Activated T-cell treated with anti-CD3 and anti-CD28 coated beads, Interleukin-2, amount 50 U/mL, for 24 hours (primary cell): ENCODE data around the gene SHCBP1L.
"Not testable (repeated sequence)": the region's sequence is repeated elsewhere in the genome, so short reads cannot be mapped to it uniquely, and the experiment has no call there.

Experiments
- DNase-seq: peaks from one replicate; pipeline ENCODE4 v3.0.0-alpha.2; 2020
- H3K27ac Mint-ChIP-seq: 2 replicates; pipeline ENCODE4 v1.8.0; 2020; ENCODE audit warnings: mild to moderate bottlenecking, mixed read lengths
- H3K27me3 Mint-ChIP-seq: 2 replicates; pipeline ENCODE4 v1.8.0; 2020; ENCODE audit warnings: mixed read lengths
- H3K36me3 Mint-ChIP-seq: 2 replicates; pipeline ENCODE4 v1.8.0; 2020; ENCODE audit warnings: low read depth, mixed read lengths
- H3K4me1 Mint-ChIP-seq: 2 replicates; pipeline ENCODE4 v1.8.0; 2020; ENCODE audit warnings: low read depth, mixed read lengths
- H3K4me3 Mint-ChIP-seq: 2 replicates; pipeline ENCODE4 v1.8.0; 2020; ENCODE audit warnings: mild to moderate bottlenecking, moderate library complexity, mixed read lengths
- H3K9me3 Mint-ChIP-seq: 2 replicates; pipeline ENCODE4 v1.8.0; 2020; ENCODE audit warnings: mixed read lengths

Gene SHCBP1L

DNA sequence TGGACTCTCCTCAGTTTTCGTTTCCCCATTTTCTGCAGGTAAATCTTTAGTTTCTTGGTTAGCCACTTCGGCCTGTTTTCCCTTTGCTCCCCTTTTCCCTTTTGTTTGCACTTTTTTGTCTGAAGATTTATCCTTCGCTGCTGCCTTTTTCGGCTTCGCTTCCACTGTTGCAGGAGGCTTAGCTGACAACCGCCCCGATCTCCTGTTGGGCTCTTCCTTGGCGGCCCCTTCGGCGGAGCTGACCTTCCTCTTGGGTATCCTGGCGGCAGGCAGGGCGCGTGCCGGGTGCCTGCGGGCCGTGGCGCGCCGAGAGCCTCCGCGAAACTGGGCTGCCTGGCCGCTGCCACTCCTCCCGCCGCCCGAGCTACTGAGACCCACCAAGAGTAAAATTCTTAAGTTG is 10.8 kb downstream of the SHCBP1L start:
- not testable (repeated sequence) for H3K27ac Mint-ChIP-seq, H3K4me1 Mint-ChIP-seq, H3K4me3 Mint-ChIP-seq

DNA sequence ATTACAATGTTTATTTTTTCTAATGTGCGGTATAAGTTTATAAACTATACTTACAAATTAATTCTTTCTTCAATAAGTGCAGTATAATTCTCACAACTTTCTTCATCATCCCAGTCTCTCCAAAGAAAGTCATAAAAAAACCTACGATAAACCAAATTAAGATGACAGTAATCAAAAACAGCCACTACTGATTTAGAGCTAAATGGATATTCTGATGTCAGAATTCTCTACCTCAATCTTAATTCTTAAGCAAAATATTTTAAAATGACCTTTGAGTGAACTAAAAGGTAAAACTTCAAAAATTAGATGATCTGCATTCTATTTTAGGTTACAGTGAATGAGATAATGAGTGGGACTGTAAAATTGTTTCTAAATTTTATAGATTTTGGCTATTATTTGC is 13.6 kb downstream of the SHCBP1L start:
- Mint-ChIP-seq H3K4me1 (peaks cover 2% of the 10 kb centered on the region), H3K27ac (no peak overlapping the region), H3K4me3 (no peak overlapping the region), H3K9me3 (peaks cover 8% of the 10 kb centered on the region), H3K36me3 (no peaks in the 10 kb centered on the region), H3K27me3 (peaks cover 37% of the 10 kb centered on the region)
- DNase-seq, result no peak

More for the DNA sequence above, 10.8 kb downstream of the SHCBP1L start:
- peaks cover 36% of the 10 kb centered on the region for H3K27me3 Mint-ChIP-seq
- not testable (repeated sequence) for H3K36me3 Mint-ChIP-seq, H3K9me3 Mint-ChIP-seq, DNase-seq

DNA sequence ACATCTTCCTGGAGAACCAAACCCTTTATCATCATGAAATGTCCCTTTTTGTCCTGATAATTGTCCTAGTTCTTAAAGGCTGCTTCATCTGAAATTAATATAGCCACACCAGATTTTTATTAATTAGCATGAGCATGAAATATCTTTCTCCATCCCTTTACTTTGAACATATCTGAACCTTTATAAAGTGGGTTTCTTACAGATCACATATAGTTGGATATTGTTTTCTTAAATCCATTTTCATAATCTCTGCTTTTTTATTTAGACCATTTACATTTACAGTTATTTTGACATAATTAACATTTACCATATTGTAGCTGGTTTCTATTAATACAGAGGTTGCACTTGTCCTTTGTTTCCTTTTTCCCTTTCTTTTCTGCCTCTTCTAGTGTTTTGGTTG is 17.2 kb downstream of the SHCBP1L start:
- no peak overlapping the region for H3K4me3 Mint-ChIP-seq
- no peak for DNase-seq
- H3K36me3 Mint-ChIP-seq, result no peaks in the 10 kb centered on the region
- H3K27me3 Mint-ChIP-seq, result peaks cover 30% of the 10 kb centered on the region
- H3K27ac Mint-ChIP-seq, result no peak overlapping the region
- no peaks in the 10 kb centered on the region for H3K4me1 Mint-ChIP-seq
- peaks cover 8% of the 10 kb centered on the region for H3K9me3 Mint-ChIP-seq

DNA sequence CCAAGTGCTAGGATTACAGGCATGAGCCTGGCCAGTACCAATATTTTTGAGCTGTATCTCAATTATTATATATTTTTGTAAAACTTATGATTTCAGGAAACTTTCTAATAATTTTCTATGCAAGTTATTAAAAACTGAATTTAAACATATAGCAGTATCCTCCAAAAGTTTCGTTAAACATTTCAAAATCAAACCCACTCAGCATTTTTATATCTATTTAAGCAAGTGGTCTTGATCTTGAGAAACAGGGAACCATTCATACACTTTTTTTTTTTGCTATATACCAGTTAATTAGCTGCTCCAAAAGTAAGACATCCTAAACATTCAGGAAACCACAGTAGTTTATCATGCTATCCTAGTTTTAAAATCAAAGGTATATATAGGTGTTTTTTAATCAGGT is 22.0 kb downstream of the SHCBP1L start:
- Mint-ChIP-seq H3K9me3 (peaks cover 6% of the 10 kb centered on the region), H3K27me3 (peaks cover 18% of the 10 kb centered on the region)

DNA sequence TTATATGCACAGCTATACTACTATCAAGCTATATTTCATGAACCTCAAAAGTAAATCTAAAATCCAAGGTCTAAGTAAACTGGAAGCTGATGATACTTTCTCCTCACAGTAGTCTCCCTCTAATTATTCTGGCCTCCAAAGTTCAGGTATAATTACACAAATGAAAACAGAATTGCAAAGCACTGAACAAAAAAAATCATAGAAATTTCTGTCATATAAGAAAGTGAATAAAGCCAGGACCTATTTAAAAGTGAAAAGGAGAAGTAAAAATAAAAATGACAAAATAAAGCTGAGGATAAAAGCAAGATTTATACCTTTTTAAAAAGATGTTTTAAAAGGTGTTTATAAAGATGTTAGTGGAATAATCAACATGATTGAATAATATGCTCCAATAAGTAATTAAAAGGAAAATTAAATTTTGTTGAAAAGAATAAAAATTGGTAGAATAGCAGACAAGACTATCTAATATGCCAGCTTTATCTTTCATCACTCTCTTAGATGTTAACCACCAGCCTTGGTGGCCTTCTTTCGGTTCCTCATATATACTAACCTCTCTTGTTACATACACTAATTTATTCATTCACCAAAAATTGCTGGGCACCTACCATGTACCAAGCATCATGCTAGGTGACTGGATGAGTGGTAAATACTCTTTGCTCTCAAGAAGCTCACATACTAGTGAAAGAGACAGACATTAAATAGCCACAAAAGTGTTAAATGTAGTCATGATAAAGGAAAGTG is 25.1 kb downstream of the SHCBP1L start:
- Mint-ChIP-seq H3K27me3 (peaks cover 21% of the 10 kb centered on the region), H3K9me3 (no peaks in the 10 kb centered on the region), H3K36me3 (no peaks in the 10 kb centered on the region), H3K4me1 (no peaks in the 10 kb centered on the region), H3K27ac (no peak overlapping the region), H3K4me3 (no peak overlapping the region)
- DNase-seq, result no peak

More for the DNA sequence above, 22.0 kb downstream of the SHCBP1L start:
- DNase-seq, result no peak
- Mint-ChIP-seq H3K4me1 (no peaks in the 10 kb centered on the region), H3K27ac (no peak overlapping the region), H3K4me3 (no peak overlapping the region), H3K36me3 (no peaks in the 10 kb centered on the region)

DNA sequence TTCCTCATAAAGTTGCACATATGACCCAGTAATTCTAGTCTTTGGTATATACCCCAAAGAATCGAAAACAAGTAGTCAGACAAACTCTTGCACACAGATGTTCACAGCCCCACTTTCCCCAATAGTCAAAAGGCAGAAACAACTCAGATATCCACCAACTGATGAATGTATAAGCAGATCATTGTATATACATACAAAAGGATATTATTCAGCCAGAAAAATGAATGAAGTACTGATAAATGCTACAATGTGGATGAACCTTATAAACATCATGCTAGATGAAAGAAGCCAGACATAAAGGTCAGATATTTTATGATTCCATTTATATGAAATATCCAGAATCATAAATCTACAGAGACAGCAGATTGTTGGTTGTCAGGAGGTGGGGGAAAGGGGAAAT is 27.3 kb downstream of the SHCBP1L start:
- Mint-ChIP-seq H3K36me3 (no peaks in the 10 kb centered on the region), H3K4me3 (no peak overlapping the region), H3K4me1 (no peaks in the 10 kb centered on the region), H3K27ac (no peak overlapping the region), H3K27me3 (peaks cover 39% of the 10 kb centered on the region), H3K9me3 (no peaks in the 10 kb centered on the region)
- no peak for DNase-seq

DNA sequence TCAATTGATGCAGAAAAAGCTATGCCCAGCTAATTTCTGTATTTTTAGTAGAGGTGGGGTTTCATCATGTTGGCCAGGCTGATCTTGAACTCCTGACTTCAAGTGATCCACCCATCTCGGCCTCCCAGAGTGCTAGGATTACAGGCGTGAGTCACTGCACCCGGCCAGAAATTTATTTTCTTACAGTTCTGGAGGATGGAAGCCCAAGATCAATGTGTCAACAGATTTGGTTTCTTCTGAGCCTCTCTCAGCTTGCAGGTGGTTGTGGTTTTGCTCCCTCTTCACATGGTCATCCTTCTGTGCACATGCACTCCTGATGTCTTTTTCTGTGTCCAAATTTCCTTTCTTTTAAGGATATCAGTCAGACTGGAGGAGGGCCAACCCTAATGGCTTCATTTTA is 35.6 kb downstream of the SHCBP1L start:
- Mint-ChIP-seq H3K36me3 (no peaks in the 10 kb centered on the region), H3K27ac (no peak overlapping the region), H3K4me3 (no peak overlapping the region), H3K4me1 (no peaks in the 10 kb centered on the region), H3K27me3 (peaks cover 63% of the 10 kb centered on the region), H3K9me3 (peaks cover 4% of the 10 kb centered on the region)
- DNase-seq, result no peak

DNA sequence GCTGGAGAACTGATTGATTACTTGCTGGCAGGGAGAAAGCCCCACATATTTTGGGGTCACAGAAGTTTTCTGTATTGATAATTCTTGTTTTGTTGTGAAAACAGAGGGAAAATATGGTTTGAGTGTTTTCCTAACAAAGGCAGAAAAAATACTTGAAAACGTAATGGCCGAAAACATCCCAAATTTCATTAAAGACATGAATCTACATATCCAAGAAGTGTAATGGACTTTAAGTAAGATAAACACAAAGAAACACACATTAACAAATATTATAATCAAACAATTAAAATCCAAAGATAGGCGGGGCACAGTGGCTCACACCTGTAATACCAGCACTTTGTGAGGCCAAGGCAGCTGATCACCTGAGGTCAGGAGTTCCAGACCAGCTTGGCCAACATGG is 39.6 kb downstream of the SHCBP1L start:
- no peaks in the 10 kb centered on the region for H3K36me3 Mint-ChIP-seq
- H3K4me3 Mint-ChIP-seq, result no peak overlapping the region
- peaks cover 38% of the 10 kb centered on the region for H3K27me3 Mint-ChIP-seq
- DNase-seq, result no peak
- no peak overlapping the region for H3K27ac Mint-ChIP-seq
- peaks cover 12% of the 10 kb centered on the region for H3K9me3 Mint-ChIP-seq
- peaks cover 2% of the 10 kb centered on the region for H3K4me1 Mint-ChIP-seq

DNA sequence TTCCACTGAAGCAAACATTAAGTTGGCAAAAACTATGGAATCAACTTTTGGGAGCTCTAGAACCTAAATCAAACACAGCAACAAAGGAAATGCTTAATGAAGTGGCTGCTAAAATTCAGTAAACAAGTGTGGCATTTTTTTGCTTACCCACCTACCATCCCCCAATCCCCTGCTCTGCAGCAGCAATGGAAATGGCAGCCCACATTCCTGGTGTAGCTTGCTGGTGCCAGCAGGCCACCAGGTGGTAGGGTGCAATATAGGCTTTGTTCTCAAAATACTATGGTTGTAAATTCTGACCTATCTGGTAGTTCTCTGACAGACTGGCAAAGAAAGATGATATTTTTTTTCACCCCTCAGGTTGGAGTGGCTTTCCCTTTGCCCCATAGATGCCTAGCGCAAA is 42.8 kb downstream of the SHCBP1L start:
- no peak for DNase-seq
- no peaks in the 10 kb centered on the region for H3K36me3 Mint-ChIP-seq
- H3K4me3 Mint-ChIP-seq, result no peak overlapping the region
- H3K27me3 Mint-ChIP-seq, result peaks cover 22% of the 10 kb centered on the region
- H3K9me3 Mint-ChIP-seq, result peaks cover 12% of the 10 kb centered on the region
- no peak overlapping the region for H3K27ac Mint-ChIP-seq
- H3K4me1 Mint-ChIP-seq, result peaks cover 2% of the 10 kb centered on the region

DNA sequence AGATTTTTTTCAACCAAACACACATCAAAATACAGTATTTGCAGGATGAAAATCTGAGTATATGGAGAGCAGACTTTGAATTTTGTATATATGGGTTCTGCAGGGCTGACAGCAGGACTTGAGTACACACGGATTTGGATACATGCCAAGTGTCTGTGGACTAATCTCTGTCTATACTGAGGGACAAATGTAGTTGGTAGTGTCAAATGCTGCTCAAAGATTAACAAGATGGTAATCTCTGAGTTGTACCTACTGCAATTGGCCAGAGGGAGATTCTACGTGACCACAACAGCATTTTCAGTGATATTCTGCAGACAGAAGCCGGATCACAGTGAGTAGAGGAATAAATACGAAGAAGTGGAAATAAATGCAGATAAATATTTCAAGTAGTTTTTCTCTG is 43.4 kb downstream of the SHCBP1L start:
- peaks cover 12% of the 10 kb centered on the region for H3K9me3 Mint-ChIP-seq
- DNase-seq, result no peak
- no peaks in the 10 kb centered on the region for H3K36me3 Mint-ChIP-seq
- no peak overlapping the region for H3K4me3 Mint-ChIP-seq
- H3K4me1 Mint-ChIP-seq, result peaks cover 2% of the 10 kb centered on the region
- H3K27ac Mint-ChIP-seq, result no peak overlapping the region
- H3K27me3 Mint-ChIP-seq, result peaks cover 18% of the 10 kb centered on the region

DNA sequence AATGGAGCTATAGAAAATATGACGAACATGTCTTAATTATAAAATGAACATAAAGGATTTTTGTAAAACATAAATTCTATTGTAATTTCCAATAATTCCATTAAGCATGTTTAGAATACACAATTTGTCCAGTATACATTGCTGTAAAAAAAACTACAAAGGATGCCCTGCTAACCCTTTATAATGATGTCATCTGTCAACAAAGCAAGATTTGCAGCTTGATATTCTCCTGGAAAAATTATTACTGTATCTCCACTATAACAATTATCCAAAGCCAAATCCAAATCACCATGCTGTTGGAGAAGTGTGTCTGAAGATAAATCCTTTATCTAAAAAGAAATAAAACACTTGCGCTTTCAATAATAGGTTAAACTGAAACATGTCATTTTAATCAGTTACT is 47.6 kb downstream of the SHCBP1L start:
- H3K4me3 Mint-ChIP-seq, result no peak overlapping the region
- no peaks in the 10 kb centered on the region for H3K9me3 Mint-ChIP-seq
- peaks cover 4% of the 10 kb centered on the region for H3K27me3 Mint-ChIP-seq

DNA sequence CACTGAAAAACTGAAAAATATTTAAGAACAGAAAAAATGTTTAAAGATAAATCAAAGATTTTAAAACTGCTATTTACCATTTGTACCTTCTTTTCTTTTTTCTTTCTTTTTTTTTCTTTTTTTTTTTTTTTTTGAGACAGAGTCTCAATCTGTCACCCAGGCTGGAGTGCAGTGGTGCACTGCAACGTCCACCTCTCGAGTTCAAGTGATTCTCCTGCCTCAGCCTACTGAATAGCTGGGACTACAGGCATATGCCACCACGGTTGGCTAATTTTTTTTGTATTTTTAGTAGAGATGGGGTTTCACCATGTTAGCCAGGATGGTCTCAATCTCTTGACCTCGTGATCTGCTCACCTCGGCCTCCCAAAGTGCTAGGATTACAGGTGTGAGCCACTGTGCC is 51.0 kb downstream of the SHCBP1L start:
- not testable (repeated sequence) for H3K9me3 Mint-ChIP-seq, H3K4me3 Mint-ChIP-seq, H3K27me3 Mint-ChIP-seq, DNase-seq, H3K4me1 Mint-ChIP-seq, H3K36me3 Mint-ChIP-seq, H3K27ac Mint-ChIP-seq

More for the DNA sequence above, 47.6 kb downstream of the SHCBP1L start:
- Mint-ChIP-seq H3K4me1 (no peaks in the 10 kb centered on the region), H3K36me3 (no peaks in the 10 kb centered on the region), H3K27ac (no peak overlapping the region)
- DNase-seq, result no peak

DNA sequence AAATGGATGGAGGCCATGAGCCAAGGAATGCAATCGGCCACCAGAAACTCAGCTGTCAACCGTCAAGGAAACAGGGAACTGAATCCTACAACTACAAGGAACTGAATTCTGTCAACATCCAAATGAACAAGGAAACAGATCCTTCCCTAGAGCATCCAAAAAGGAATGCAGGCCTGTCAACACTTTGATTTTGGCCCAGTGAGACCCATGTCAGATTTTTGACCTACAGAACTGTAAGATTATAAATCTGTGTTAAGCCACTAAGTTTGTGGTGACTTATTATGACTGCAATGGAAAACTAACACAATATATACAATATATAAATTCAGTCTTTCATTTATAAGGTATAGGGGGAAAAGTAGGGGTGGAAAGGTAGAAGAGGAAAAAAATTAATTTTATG is 55.3 kb downstream of the SHCBP1L start:
- Mint-ChIP-seq H3K27me3 (no peaks in the 10 kb centered on the region), H3K36me3 (no peaks in the 10 kb centered on the region), H3K9me3 (peaks cover 4% of the 10 kb centered on the region), H3K27ac (no peak overlapping the region), H3K4me3 (no peak overlapping the region), H3K4me1 (no peaks in the 10 kb centered on the region)
- DNase-seq, result no peak

DNA sequence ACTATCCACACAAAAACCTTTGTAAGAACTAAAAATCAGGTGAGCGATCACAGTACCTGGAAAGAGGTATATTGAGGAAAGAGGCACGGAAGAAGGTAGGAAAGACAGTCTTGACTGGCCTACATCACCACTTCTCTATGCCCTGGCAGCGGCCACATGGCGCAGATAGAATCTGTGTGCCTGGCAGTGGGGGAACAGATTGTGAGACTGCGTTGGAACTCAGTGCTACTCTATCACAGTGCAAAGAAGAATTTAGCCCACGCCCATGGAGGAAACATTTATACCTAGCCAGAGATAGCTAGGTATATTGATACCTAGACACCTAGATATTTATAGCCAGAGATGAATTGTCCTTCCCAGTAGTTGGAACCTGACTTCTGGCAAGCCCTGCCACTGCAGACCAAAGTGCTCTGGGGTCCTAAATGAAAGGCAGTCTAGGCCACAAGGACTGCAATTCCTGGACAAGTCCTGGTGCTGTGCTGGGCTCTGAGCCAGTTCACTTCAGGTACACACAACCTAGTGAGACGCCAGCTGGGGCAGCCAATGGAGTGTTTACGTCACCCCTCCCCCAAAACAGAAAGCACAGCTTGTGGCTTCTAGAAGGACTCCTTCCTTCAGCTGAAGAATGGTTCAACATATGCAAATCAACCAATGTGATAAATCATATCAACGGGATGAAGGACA is 61.9 kb downstream of the SHCBP1L start:
- Mint-ChIP-seq H3K4me3 (no peak overlapping the region), H3K27ac (no peak overlapping the region), H3K9me3 (peaks cover 5% of the 10 kb centered on the region), H3K4me1 (peaks cover 25% of the 10 kb centered on the region), H3K27me3 (no peaks in the 10 kb centered on the region), H3K36me3 (peaks cover 53% of the 10 kb centered on the region)
- no peak for DNase-seq

DNA sequence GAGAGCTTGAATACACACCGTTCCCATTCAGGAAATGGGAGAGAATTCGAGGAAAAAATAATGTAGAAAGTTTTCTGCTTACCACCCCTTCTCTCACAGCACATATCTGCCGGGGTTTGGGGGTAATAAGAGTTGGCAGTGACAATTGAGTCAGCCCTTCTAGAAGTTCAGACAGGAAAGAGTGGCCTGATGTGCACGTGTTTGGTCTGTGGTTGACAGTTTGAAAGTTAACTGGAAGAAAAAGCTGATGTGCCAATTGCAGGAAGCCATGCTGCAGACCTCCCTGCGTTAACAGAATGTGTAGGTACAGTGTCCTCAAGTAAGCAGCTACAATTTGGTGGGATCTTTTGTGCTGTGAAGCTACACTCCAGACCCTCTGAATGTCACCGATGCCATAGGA is 63.0 kb downstream of the SHCBP1L start:
- no peak for DNase-seq

More for the DNA sequence above, 63.0 kb downstream of the SHCBP1L start:
- no peaks in the 10 kb centered on the region for H3K27me3 Mint-ChIP-seq
- no peak overlapping the region for H3K4me3 Mint-ChIP-seq
- H3K36me3 Mint-ChIP-seq, result peaks cover 64% of the 10 kb centered on the region
- peaks cover 27% of the 10 kb centered on the region for H3K4me1 Mint-ChIP-seq
- peaks cover 5% of the 10 kb centered on the region for H3K9me3 Mint-ChIP-seq
- H3K27ac Mint-ChIP-seq, result peak overlapping the region; percentile 14
